Mammary epithelial cell (primary cell): Measurements from ENCODE around the gene SLC8A1.

Experiments used
- CTCF ChIP-seq, 2 donors: IDR thresholded peaks in 1 of 2; conservative IDR thresholded peaks in 1 of 2; 2 replicates each; pipeline ENCODE4 v1.5.1; 2011 to 2012; ENCODE audit warnings: inconsistent platforms in 2 of 2, low read length in 2 of 2, mild to moderate bottlenecking in 2 of 2, control low read depth in 1 of 2, low read depth in 1 of 2; ENCODE audit not compliant: insufficient read depth in 1 of 2; ENCODE audit errors: extremely low read depth in 1 of 2
- EZH2 ChIP-seq: IDR thresholded peaks from 2 replicates; pipeline ENCODE4 v1.6.1; 2012; ENCODE audit warnings: low read length, inconsistent platforms, borderline replicate concordance

DNA sequence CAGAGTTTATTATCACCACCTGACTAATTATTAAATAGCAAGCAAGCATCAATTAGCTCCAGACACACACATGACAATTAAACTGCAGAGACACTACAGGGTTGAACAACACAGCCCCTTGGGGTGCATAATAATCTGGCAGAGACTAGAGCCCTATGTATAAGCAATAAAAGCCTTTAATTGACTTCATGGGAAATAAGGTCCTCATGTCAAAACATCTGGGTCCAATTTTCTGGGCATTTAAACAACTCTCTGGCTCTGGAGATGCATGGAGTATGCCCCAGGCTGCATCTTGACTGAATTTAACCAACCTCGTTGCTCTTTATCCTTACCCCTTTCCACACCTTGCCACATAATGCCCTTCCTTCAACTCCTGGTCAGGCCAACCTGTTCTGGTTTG is 402.1 kb downstream of the SLC8A1 start:
- TF ChIP-seq CTCF (conservative IDR thresholded peaks at IDR 0.05 in 1 of 2, IDR thresholded peaks at IDR 0.05 in 1 of 2; ENCODE audit: extremely low read depth in 1 of 2, insufficient read depth in 1 of 2, low read depth in 1 of 2, low read length in 2 of 2), result no peak
- no peak for TF ChIP-seq EZH2
